T-helper 2 cell treated with Interferon-gamma antibody and Interleukin-4, amounts not matched to agents 100 ng/mL and 5 ng/mL, for 36 hours (primary cell): ENCODE measurements around the gene MCC. TPM values are rescaled to one million over a fixed set of nuclear protein-coding genes. Genes with fewer than 3 reads are reported as not detected.

Source experiments
- intact Hi-C: fragments of 100-400 bp; cut with micrococcal nuclease; formaldehyde crosslinking; loops from one replicate; pipeline ENCODE4 v1.15.1; 2023
- total RNA-seq: library from RNA; stranded (reverse); gene quantifications from 2 replicates; pipeline ENCODE4 v1.2.3, GENCODE V29; 2022

The MCC gene
- total RNA-seq, 1 donor from 2014 or later: 3.2 TPM

- intact Hi-C loops: no loop called here
Observed at GRCh38 chr5:113209498-113209897, 278.8 kb downstream of the MCC start.

GRCh38 chr5:113205807-113206206, 282.4 kb downstream of the MCC start:
- intact Hi-C loops: no loop called here

- intact Hi-C loops: no loop called here
Observed at GRCh38 chr5:113205323-113205722, 282.9 kb downstream of the MCC start.

- intact Hi-C loops: no loop called here
Observed at GRCh38 chr5:113204525-113205161, 283.6 kb downstream of the MCC start.

DNA sequence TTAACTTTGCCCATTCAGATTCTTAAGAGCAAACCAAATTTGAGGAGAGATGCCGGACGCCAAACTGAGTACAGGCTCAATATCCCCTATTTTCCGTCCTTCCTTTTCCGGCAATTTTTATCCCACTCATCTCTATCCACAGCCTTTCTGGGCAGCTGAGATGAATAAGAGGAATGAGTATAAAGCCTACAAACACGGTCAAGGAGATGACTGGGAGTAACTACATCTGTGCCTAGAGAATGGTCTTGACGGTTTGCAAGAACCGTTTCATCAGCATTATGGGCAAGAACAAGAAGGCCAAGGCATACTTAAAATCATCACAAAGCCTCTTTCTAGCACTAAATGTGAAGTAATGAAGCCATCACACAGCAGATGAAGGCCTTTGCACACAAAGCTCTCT, 284.3 kb downstream of the MCC start:
- intact Hi-C loops: no loop called here

DNA sequence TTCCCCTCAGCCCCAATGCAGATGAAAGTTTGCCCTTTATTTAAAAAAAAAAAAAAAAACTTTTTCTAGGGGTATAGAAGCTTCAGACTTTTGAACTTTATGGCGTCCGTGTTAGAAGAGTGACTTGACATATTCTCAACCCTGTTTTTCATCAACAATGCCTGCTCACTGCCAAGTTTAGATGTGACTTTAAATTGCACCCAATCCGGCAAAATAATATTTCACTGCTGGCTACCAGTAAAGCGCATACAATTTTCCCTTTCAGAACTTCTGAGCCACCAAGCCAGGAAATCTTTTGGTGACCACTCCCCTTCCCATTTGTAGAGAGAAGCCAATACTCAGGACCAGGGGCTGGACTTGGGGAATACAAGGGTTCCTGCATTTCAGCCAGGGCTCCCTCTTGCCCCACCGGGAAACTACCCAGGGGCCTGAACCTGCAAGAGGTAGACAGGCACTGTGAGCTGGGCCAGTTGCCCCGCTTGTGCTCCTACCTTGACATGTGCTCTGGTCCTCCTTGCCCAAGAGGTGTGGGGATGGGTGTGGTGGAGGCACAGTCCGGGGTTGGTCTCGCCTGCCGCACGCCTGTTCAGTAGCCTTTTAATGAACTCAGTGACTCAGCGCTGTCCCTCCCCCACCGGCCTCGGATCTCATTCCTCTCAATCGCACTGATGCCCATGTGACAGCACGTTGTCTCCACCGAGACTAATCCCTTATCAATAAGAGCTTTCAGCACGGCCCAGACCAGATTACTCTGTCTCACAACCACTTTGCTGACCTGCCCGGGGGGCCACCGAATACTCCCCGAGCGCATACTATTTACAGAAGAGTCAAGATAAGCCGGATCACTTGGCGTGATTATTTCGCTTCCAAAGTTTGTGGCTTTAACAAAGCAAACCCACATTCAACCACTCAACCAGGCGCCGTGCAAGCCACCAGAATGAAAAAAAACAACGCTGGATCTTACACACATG, 285.2 kb downstream of the MCC start:
- intact Hi-C loops: no loop called here

DNA sequence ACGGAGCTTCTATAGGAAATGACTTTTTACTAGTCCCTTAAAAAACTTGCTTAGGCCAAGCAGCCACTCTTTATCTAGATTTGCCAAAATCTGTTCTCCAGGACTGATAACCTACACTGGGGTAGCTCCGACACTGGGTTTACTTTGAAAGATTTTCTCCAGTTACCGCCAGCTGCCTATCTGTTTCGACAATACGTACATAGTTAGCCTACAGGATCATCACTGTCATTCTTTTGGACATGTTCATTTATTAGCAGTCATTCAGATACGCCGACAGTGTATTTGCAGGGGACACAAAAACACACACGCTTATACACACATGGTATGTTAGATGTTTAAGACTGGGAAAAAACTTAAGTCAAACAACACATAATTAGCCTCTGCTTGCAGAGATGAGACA, 286.0 kb downstream of the MCC start:
- intact Hi-C loops: no loop called here

DNA sequence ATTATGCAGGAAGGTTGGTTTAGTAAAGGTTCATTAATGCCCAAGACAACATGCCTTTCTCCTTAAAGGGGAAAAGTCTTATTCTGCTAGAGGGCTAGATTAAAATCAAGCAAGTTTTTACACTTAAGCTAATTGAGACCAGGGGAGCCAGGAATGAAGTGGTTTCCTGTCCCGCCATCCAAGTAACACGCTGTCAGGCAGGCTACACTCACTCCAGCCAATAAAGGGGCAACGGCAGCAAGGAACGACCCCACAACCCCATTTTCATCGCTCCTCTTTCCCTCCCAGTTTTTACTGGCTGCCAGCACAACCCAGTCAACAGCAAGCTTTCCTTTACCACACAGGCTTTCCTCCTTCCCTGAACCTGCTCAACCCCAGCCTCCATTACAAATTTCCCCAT, 286.5 kb downstream of the MCC start:
- intact Hi-C loops: no loop called here

- intact Hi-C loops: no loop called here
Observed at GRCh38 chr5:113199122-113199905, 288.9 kb downstream of the MCC start.

- intact Hi-C loops: no loop called here
Observed at GRCh38 chr5:113197456-113198200, 290.6 kb downstream of the MCC start.

GRCh38 chr5:113195771-113196170, 292.5 kb downstream of the MCC start:
- intact Hi-C loops: no loop called here

DNA sequence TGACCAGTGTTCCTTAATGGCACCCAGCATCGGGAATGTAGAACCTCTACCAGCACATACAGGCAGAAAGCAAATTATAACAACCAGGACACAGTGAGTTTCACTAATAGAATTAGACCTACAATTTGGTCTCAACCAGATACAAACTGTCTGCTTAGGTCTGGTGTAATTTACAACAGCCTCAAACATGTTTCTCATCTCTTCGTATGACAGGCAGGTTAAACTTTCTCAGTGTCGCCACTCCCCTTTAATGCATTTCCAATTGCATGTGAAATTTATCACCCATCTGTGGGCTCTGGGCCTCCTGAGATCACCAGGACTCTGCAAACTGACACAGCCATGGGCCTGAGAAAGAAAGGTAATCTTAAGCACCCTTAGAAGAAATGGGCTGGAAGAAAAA, 293.0 kb downstream of the MCC start:
- intact Hi-C loops: no loop called here

DNA sequence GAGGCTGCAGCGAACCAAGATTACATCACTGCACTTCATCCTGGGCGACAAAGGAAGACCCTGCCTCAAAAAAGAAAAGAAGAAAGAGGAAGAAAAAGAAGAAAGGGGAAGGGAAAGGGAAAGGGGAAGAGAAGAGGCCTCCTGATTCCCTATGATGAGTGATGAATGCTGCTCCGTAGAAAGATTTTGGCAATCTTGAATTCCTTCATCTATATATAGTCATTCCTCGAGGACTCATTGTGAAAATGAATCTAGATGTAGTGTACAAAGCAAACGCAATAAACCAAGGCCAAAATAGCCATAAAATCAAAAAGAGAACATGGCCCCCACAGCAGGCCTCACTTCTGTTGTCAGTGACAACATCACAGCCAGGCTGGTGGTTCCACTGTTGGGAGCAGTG, 293.7 kb downstream of the MCC start:
- intact Hi-C loops: no loop called here

DNA sequence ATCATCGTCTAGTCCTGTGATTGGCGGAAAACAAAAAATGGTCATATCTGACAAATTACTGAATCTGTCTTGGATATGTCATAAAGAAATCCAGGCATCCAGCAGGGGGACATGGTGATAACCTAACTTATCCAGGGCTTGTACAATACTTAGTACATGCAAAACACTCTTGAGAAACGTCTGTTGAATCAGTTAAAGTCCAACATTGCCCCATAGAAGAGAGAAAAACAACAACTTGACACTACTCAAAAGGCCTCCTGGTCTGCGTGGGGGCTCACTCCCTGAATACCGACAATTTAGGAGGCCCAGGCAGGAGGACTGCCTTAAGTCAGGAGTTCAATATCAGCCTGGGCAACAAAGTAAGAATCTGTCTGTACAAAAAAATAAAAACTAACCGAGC, 294.1 kb downstream of the MCC start:
- intact Hi-C loops: no loop called here

DNA sequence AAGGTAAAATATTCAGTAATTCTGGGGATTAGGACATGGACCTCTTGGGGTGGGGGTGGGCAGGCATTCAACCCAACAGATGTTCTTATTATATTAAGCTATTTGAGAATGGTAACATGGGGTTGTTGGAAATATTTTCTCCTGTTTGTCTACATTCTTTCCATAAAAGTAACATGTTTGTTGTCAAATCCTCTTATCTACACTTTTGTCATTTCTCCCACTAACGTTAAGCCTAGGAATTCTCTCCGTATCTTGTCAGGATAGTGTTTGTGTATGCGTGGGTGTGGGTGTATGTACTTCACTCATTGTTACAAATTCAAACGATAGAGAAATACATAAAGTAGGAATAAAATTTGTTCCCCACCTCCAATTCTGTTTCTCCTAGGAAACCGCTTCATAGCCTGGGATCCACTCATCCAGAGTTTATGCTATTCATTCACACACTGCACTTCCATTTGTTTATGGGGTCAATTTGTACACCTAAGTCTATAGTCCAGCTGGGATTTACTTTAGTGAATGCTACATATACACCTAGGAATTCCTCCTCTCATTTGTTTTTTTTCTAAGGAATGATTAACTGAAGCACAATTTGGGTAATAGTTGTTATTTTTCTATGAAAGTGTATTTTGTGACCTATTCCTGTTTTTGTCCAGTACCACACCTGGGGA, 294.8 kb downstream of the MCC start:
- intact Hi-C loops: no loop called here

DNA sequence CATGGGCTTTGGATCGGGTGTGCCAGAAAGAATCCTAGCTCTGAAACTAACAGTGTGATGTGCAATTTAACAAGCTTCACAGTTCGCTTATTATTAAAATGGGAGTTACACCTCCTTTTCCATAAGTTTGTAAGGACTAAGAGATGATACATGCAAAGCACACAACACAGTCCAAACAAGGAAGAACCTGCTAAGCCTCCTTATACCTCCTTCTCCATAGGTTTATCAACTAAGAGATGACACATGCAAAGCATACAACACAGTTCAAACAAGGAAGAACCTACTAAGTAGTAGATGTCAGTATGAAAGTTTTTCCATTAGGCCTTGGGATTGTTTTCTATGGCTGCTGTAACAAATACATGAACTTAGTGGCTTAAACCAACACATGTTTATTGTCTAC, 295.7 kb downstream of the MCC start:
- intact Hi-C loops: no loop called here

- intact Hi-C loops: no loop called here
Observed at GRCh38 chr5:113190347-113190746, 297.9 kb downstream of the MCC start.

- intact Hi-C loops: no loop called here
Observed at GRCh38 chr5:113189291-113189690, 299.0 kb downstream of the MCC start.

- intact Hi-C loops: no loop called here
Observed at GRCh38 chr5:113188436-113188835, 299.8 kb downstream of the MCC start.

- intact Hi-C loops: no loop called here
Observed at GRCh38 chr5:113187906-113188305, 300.3 kb downstream of the MCC start.

DNA sequence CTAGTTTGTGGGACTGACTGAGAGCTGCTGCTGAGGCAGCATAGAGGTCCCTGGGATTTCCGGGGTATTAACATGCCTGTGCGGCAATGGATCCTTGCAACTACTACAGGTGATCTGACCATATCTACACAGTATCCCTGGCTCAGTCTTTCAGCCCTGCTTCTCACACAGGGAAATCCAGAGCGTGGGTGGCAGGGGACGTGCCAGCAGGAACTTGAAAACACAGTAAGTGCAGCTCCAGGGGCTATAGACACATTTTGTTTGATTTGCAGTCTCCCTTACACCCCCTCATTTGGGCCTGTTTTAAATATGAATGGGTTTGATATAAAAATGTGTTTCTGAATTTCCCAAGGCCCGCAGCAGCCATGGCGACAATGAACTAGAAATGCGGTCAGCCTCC, 302.2 kb downstream of the MCC start:
- intact Hi-C loops: no loop called here
